HG02973 (cell line): ENCODE results near the gene PLSCR4.
A peak's percentile ranks its signal among the peaks of the same experiment; 100 is the strongest.

ENCODE experiments used
- ATAC-seq: cut with Tn5 transposase; IDR thresholded peaks from one replicate; pipeline ENCODE4 v1.9.1; 2021; ENCODE audit warnings: moderate library complexity; ENCODE audit not compliant: unreplicated experiment

Gene PLSCR4

DNA sequence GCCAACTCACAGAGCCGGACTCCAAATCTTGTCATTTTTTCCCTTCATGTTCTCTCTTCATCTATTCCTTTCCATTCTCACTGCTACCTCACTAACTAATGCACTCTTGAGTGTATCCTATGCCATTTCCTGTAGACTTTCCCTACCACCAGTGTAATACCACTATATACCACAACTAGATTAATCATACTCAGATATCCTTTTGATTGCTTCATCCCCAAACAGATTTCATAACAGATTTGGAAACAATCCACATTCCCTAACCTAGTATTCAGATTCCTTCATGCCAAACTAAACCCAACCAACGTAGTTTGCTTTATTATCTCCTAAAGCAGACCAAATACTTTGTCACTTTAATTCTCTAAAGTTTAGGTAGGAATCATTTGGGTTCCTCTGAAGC lies 87.3 kb downstream of the PLSCR4 start:
- no peak for ATAC-seq

DNA sequence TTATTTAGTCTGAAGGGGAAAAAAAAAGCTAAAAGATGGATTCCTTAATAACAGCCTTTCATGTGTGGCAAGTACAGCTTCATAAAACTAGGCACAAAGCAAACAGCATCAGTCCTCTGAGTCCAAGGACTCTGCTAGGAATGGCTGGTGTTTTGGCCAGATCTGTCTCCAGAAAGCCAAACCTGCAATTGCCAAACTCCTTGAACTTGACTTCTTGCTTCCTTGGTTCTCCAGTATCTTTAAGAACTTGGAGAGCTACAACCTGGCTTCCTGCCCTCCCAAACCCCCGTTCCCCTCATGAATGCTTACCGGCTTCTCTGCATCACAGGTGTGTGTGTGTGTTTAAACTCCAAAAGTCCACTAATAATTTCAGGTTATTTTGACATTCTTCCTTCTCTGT lies 88.3 kb downstream of the PLSCR4 start:
- no peak for ATAC-seq

DNA sequence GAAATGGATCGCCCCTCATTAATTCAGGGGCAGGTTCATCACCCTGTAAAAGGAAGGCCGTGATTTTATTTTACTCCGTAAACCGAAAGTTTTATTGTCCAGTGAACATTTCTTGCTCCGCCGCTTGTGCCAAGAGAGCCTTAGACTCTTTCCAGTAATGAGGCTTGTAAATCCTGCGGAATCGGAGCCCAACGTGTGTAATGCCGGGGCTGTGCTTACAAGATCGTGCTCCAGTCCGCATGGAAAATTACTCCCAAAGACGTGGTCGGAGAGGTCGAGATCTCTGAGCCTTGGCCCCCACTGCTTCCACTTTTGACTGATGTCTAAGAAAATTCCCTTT lies 89.3 kb downstream of the PLSCR4 start:
- no peak for ATAC-seq

DNA sequence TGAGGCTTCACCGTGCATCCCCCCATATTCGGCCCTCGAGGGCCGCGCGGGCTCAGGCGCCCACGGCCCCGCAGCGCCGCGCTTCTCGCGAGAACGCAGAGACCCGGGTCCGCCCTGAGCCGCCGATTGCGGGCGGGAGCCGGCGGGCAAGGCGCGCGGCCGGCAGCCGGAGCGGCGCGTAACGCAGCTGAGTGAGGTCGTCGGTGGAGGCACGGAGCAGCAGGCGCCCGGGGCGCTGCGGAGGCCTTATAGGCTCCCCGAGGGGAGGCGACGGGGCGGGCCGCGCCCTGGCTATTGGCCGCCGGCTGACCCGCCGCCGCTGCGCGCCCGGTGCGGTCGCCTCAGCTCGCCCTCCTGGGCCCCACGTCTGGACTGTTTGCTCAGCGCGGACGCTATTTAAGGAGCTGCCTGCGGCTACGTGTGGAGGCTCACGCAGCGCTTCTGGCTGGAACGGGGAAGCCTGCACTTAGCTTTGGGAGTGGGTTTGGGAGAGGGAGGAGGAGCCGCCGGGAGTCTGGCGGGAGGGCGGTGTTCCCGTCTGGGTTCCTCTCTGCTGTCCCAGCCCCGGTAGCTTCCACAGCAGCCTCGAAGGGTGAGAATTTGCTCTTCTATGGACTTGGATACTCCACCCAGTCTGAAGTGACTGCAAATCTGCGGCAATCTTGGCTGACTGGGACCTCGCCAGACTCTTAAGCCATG lies 89.8 kb downstream of the PLSCR4 start, which contains the start of gene PLOD2:
PLOD2 (minus strand) TSS at position 221 of the 699 bp plus-strand sequence; CDS start at position 26, 195 bp downstream.
- ATAC-seq: peak; percentile 55

DNA sequence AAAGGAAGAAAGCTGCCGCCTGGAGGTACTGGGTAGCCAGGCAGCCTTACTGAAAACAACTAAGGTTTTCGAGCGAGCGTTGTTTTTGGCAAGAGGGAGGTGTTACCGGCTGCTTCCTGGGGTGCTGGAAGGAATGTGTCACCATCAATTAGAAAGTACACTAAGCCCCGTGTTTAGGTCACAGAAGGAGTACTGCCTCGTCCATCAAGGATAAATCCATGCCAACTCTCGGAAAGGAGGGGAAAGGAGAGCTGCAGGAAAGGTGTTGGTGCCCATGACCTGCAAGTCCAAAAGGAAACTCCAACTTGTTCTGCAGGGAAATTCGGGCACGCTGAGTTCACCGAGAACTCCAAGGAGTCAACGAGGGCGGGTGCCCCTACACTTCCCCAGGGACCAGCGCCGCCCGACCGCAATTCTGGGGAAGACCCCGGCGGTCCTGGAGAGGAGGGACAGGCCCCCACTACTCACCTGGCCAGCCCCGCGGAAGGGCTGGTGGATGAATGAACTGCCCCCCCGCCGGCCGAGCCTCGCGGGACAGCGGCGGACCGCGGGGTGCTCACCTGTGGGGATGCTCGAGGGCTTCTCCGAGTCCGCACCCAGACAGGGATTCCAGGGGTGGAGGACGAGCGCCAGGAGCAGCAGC lies 90.5 kb downstream of the PLSCR4 start:
- no peak for ATAC-seq

DNA sequence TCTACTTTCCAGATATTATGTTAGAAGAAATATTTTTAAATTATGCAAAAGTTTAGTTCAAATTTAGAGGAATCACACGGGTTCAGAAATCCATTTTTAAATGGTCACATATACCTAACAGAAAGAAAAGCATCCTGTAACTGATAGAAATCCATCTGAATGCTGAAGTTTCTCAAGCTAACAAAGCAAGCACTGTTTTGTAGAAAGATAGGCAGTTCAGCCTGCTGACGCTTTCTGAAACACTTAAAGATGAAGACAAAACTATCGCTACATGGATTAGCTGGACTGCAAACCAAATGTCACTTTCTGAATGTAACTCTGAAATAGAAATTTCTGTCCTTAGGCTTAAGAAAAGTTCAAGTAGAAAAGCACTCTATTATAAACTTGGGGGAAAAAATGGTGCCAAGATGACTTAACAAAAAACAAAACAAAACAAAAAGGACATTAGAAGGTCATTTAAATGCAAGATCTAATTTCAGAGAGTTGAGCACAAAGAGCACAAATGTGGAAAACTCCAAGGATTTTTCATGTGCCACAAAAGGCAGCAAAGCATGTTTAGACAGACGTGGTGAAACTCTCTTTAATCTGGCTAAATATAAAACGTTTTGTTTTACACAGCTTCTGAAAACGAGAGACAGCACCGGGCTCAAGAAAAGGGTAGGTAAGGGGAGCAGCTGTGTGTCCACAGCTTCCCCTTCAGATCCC lies 91.1 kb downstream of the PLSCR4 start:
- ATAC-seq: no peak

DNA sequence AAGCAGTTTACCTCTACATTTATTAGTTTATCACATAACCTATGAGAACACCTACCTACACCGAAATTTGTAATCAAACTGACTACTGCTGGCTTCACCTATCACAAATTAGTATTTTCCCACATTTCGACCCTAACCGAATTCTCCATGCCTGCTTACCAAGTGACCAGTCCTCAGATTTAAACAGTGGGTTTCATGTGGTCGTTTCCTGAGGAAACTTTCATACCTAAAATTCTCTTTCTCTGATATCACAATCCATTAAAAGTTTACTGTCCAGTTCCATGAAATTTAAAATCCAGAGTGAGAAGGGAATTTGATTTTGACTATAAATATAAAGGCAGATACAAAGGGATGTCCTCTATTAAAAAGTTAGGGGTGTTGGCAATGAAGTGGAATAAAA lies 91.9 kb downstream of the PLSCR4 start:
- ATAC-seq: no peak

DNA sequence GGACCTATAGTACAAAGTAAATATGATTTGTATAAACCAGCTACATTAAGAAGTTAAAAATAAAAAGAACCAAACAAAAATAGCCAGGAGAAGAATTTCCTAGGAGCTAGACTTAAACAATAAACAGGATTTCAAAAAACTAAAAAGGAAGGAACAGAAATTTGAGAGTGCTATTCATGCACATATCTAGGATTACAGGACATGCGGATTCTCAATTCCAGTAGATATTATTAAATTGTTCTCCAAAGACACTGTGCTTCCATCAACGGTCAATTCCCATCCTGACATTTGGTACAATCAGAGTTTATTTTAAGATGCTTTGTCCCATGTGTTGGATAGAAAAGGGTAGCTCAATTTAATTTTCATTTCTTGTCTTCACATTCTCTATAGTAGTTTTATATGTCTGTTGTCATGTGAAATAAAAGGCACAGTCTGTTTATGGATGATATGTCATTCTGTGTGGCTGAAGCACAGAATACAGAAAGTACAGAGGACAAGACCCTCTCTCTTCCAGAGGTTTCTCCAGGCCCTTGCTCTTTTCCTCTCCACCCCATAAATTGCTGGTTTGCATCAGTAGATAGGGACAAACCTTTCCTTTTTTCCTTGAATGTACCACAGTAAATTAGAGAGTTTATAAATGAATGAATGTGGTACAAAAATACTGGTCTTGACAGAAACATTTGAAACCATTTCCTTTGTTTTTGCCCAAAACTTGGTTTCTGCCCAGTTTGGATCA lies 93.4 kb downstream of the PLSCR4 start:
- ATAC-seq: no peak

DNA sequence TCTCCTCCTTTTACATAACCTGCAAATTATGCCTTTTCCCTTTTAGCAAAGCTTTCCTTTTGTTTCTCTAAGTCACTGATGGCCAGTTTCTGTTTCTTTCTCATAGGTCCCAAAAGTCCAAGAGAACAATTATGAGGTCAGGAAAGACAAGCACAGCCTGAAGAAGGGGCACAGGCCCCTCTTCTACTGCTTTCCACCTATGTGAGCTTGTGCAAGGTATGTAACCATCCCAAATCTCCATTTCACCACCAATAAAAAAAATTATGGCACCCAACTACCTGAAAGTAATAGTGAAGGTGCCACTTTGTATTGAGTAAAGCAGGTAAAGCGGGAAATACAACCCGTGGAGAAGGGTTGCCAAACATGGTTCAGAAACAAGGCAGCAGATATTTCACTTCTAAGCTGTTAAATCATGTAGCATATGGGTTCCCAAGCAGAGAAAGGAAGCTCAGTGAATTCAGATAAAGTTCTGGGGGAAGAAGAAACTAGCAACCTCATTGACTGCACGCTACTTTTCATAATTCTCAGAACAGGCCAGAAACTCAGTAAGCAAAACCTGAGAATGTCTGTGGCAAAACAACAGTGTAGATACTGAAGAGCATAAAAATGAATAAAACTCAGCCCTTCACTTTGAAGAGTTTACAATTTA lies 94.1 kb downstream of the PLSCR4 start:
- no peak for ATAC-seq

DNA sequence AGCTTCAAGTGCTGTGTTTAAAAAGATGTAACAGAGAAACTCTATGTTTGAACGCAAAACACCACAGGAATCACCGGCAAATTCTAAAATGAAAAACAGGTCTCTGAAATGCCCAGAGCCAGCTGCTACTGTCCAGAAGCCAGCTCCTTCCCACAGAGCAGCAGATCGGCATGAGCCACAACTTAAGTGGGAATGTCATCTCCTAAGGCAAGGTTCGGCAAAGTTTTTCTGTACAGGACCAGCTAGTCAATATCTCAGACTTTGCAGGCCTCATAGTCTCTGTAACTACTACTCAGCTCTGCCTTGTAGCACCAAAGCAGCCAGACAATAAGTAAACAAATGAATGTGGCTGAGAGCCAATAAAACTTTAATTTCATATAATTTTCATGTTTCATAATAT lies 94.8 kb downstream of the PLSCR4 start:
- ATAC-seq: no peak

DNA sequence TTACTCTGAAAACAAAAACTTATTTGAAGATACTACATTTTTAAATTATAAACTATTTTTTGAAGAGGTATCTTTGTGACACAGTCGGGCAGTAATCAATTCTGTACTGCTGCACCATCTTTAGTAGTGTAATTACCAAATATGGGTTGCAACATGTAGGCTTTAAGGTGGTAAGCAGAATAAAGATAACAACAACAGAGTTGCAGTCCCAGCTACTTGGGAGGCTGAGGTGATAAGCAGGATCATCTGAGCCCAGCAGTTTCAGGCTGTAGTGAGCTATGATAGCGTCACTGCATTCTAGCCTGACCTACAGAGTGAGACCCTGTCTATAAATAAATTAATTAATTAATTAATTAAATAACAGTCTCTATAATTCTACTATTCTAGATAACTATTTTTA lies 95.9 kb downstream of the PLSCR4 start:
- ATAC-seq: no peak

DNA sequence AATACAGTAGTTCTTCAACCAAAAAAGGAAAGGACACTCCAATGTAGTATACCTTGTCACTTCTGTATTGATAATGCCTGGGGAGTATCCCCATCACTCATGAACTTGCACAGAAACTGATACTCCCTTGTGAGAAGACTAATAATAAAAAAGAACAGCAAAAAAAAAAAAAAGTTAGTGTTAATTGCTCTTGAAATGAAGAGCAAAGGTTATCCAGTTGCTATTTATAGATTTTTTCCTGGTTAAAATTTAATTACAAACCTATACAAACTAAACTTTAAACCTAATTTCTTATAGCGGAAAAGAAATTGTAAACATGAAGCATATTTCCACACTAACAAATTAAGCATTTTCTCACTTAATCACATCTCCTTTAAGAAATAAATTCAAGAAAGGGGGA lies 96.6 kb downstream of the PLSCR4 start:
- no peak for ATAC-seq

DNA sequence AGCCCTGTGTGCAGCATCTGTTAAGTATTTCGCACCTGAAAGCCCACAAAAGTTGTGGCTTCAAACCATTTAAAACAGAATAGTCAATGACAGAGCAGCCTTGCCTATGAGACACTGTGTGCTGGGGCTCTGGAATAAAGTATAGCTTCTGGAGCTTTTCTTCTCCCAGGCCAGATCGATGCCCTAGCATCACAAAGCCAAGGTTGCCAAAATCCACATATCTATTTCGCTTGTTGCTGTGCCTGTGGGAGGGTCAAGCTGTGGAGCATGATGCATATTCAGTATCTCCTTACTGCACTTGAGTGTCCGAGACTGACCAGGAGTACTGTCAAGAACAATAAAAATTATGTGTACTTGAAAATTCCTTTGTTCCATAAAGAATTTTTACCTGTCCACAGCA lies 97.5 kb downstream of the PLSCR4 start:
- no peak for ATAC-seq

DNA sequence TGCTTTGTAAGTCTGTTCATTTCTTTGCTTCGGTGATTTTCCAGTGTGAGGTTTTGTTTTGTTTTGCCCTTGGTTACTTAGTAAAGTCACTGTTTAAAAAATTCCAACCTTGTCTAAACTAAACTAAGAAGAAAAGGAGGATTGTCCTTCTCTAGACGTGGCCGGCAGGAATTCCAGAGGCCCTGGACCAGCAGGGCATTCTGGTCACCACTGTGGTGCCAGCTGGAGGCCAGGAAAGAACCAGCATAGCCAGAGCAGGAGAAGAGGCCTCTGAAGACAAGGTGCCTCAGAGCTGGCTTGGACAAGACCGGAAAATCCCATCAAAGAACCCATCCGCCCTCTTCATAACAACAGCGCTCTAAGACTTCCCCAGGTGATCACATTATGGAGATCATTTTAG lies 98.1 kb downstream of the PLSCR4 start:
- no peak for ATAC-seq

DNA sequence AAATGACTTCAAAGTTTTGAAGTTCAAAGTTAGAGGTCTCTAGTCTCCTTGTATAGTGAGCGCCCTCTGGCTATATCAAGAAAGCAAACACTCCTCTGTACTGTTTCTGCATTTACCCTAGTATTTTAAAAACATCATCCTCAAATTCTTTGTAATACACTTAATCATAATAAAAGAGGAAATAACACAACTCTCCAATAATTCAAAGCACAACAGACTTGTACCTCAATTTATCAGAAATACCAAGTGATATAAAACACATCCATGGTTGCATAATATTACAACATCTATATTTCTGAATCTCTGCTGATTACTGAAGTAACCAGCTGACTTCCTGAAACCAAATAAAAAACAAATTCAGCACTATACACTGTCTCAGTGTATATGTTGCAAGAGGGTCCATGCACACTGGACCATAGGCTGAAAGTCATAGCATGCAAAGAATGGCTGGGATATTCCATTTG lies 102.4 kb downstream of the PLSCR4 start:
- ATAC-seq: no peak

DNA sequence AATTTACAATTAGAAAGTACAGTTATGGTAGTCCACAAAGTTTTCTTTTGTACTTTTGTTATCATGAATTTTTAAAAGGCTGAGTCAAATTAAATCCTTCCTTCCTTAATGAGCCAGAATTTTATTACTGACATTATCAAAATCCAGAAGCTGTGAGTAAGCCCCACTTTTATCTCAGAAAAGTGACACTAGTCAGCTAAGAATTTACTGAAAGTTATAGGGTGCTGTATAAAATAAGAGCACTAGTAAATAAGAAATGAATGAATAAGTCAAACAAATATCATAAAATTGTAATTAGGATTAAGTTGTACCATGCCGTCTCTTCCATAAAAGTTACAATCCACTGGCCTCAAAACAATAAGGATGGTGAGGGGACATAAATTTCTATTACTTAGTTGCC lies 105.3 kb downstream of the PLSCR4 start:
- no peak for ATAC-seq

DNA sequence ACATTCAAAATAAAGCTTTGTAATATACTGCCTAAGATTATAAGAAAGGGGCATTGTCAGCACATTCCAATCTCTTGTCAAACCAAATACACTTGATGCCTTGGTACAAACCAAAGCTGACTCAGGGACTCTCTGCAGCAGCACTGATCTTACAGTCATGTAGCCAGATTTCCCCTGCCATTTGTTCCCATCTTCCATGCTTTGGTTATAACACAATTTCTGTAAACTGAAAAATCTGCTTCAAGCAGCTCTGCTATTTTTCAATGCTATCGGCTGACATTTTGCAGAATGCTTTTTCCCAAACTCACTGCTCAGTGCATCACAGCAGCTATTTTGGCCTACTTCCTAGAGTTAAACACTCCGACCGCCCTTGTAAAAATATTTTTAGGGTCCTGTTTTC lies 108.1 kb downstream of the PLSCR4 start:
- no peak for ATAC-seq
